GM21723 (cell line): ENCODE data around the gene CUX1.
"Not testable (repeated sequence)": the region's sequence is repeated elsewhere in the genome, so short reads cannot be mapped to it uniquely, and the experiment has no call there.

Source experiments
- ATAC-seq: cut with Tn5 transposase; IDR thresholded peaks from one replicate; pipeline ENCODE4 v1.9.1; 2021; ENCODE audit warnings: mild to moderate bottlenecking, moderate library complexity; ENCODE audit not compliant: unreplicated experiment

CUX1 gene

GRCh38 chr7:101848208-101848951 is 31.0 kb downstream of the CUX1 start:
- no peak for ATAC-seq

GRCh38 chr7:101849314-101849713 is 31.9 kb downstream of the CUX1 start:
- ATAC-seq = not testable (repeated sequence)

- not testable (repeated sequence) for ATAC-seq
Measured at GRCh38 chr7:101852364-101852763, 34.9 kb downstream of the CUX1 start.

- no peak for ATAC-seq
Measured at GRCh38 chr7:101853684-101854083, 36.3 kb downstream of the CUX1 start.

- no peak for ATAC-seq
Measured at GRCh38 chr7:101854084-101854865, 36.8 kb downstream of the CUX1 start.

GRCh38 chr7:101856473-101857357 is 39.3 kb downstream of the CUX1 start:
- ATAC-seq = peak; percentile 94

GRCh38 chr7:101857358-101857811 is 40.0 kb downstream of the CUX1 start:
- ATAC-seq = peak; percentile 39

- ATAC-seq = no peak
Measured at GRCh38 chr7:101858437-101859385, 41.3 kb downstream of the CUX1 start.

- no peak for ATAC-seq
Measured at GRCh38 chr7:101859411-101860106, 42.1 kb downstream of the CUX1 start.

GRCh38 chr7:101860316-101861217 is 43.1 kb downstream of the CUX1 start:
- ATAC-seq = no peak

- ATAC-seq = no peak
Measured at GRCh38 chr7:101861218-101861775, 43.9 kb downstream of the CUX1 start.

- no peak for ATAC-seq
Measured at GRCh38 chr7:101862280-101863220, 45.1 kb downstream of the CUX1 start.

- ATAC-seq = no peak
Measured at GRCh38 chr7:101863598-101863997, 46.2 kb downstream of the CUX1 start.

- no peak for ATAC-seq
Measured at GRCh38 chr7:101864039-101864438, 46.6 kb downstream of the CUX1 start.

GRCh38 chr7:101865031-101865430 is 47.6 kb downstream of the CUX1 start:
- ATAC-seq = no peak

- no peak for ATAC-seq
Measured at GRCh38 chr7:101865455-101865854, 48.0 kb downstream of the CUX1 start.

- no peak for ATAC-seq
Measured at GRCh38 chr7:101866328-101866727, 48.9 kb downstream of the CUX1 start.
